Measurements from ENCODE around the gene ADCY5.

The ADCY5 gene

GRCh38 chr3:123262226-123262625, 186.7 kb downstream of the ADCY5 start:
- TF ChIP-seq KLF9 (tag by site-specific recombination; IDR thresholded peaks at IDR 0.05; ENCODE audit: low read depth) (no peak), ZNF768 (tag by site-specific recombination; IDR thresholded peaks at IDR 0.05) (no peak), ZNF394 (tag by site-specific recombination; IDR thresholded peaks at IDR 0.05; ENCODE audit: borderline replicate concordance) (no peak), ZEB2 (tag by site-specific recombination; IDR thresholded peaks at IDR 0.05) (no peak), ZNF596 (tag by site-specific recombination; IDR thresholded peaks at IDR 0.05) (no peak), ZNF621 (tag by site-specific recombination; IDR thresholded peaks at IDR 0.05) (no peak), ZNF132 (tag by site-specific recombination; IDR thresholded peaks at IDR 0.05; ENCODE audit: borderline replicate concordance) (no peak), ZXDB (tag by site-specific recombination; IDR thresholded peaks at IDR 0.05) (no peak), ZBTB10 (tag by site-specific recombination; IDR thresholded peaks at IDR 0.05) (no peak), SCRT1 (tag by site-specific recombination; IDR thresholded peaks at IDR 0.05; ENCODE audit: borderline replicate concordance) (no peak), ZNF324 (tag by site-specific recombination; IDR thresholded peaks at IDR 0.05) (no peak)
- peaks cover 0 to 10% of the 10 kb centered on the region in 2 experiments; a peak in 1 of 3 replicates for H3K36me3 ChIP-seq (ENCODE audit: control insufficient read depth in 2 of 2, insufficient read depth in 1 of 2, low read length in 2 of 2)
- ChIA-PET POLR2A (no interaction called here), CTCF (interaction anchor here (1.0 kb wide), 1 partner anchor 320 kb away, joined by 3 read pairs; no protein-coding TSS in a partner anchor)
- H3K4me1 ChIP-seq (ENCODE audit: control insufficient read depth, insufficient read depth, low read length): peaks cover 2% of the 10 kb centered on the region; the same call in 1 of the 2 replicates
- no peak overlapping the region for H3K4me3 ChIP-seq (ENCODE audit: low read depth, low read length)
- H3K9me3 ChIP-seq (ENCODE audit: control insufficient read depth, insufficient read depth, low read depth, low read length): no peaks in the 10 kb centered on the region
- H3K27ac ChIP-seq (ENCODE audit: extremely low read depth, low read depth, low read length): no peak overlapping the region

GRCh38 chr3:123261666-123262065, 187.2 kb downstream of the ADCY5 start:
- no peak for TF ChIP-seq ZNF239 (tag by site-specific recombination; IDR thresholded peaks at IDR 0.05)
- TF ChIP-seq ZNF692 (tag by site-specific recombination; IDR thresholded peaks at IDR 0.05): no peak
- TF ChIP-seq ZNF529 (tag by site-specific recombination; IDR thresholded peaks at IDR 0.05; ENCODE audit: insufficient replicate concordance): no peak
- no peak for TF ChIP-seq GLI2 (tag by site-specific recombination; IDR thresholded peaks at IDR 0.05; ENCODE audit: borderline replicate concordance, low read depth)
- no peak for TF ChIP-seq PBX3 (CRISPR knock-in tag; IDR thresholded peaks at IDR 0.05)
- TF ChIP-seq ZNF391 (tag by site-specific recombination; IDR thresholded peaks at IDR 0.05; ENCODE audit: borderline replicate concordance, low read depth): no peak
- H3K36me3 ChIP-seq (ENCODE audit: control insufficient read depth in 2 of 2, insufficient read depth in 1 of 2, low read length in 2 of 2): peaks cover 0 to 8% of the 10 kb centered on the region in 2 experiments; a peak in 1 of 3 replicates
- POLR2A ChIA-PET: no interaction called here
- H3K4me1 ChIP-seq (ENCODE audit: control insufficient read depth, insufficient read depth, low read length): peaks cover 2% of the 10 kb centered on the region; the same call in 1 of the 2 replicates
- CTCF ChIA-PET: interaction anchor here (1.0 kb wide), 1 partner anchor 319 kb away, joined by 3 read pairs; no protein-coding TSS in a partner anchor
- H3K9me3 ChIP-seq (ENCODE audit: control insufficient read depth, insufficient read depth, low read depth, low read length): no peaks in the 10 kb centered on the region
- H3K27ac ChIP-seq (ENCODE audit: extremely low read depth, low read depth, low read length): no peak overlapping the region
- no peak overlapping the region for H3K4me3 ChIP-seq (ENCODE audit: low read depth, low read length)
